ENCODE data around the gene ATG2A. TPM values are rescaled to one million over a fixed set of nuclear protein-coding genes. Genes with fewer than 3 reads are reported as not detected.
A peak's percentile ranks its signal among the peaks of the same experiment; 100 is the strongest.

Gene ATG2A
- total and polyA plus RNA-seq, 10 of the 15 experiments (the other 5 are each of a cell fraction or from before 2014, with no cell fraction given): 0.08 to 19.0 (median 4.6) TPM

- FAIRE-seq (no peak), DNase-seq (ENCODE audit: low read depth, low spot score) (no peak), ATAC-seq (no peak)
- no peak for TF ChIP-seq SUPT20H (IDR thresholded peaks at IDR 0.05; ENCODE audit: borderline replicate concordance, control insufficient read depth, low read depth, low read length)
- TF ChIP-seq, protein P1, sequence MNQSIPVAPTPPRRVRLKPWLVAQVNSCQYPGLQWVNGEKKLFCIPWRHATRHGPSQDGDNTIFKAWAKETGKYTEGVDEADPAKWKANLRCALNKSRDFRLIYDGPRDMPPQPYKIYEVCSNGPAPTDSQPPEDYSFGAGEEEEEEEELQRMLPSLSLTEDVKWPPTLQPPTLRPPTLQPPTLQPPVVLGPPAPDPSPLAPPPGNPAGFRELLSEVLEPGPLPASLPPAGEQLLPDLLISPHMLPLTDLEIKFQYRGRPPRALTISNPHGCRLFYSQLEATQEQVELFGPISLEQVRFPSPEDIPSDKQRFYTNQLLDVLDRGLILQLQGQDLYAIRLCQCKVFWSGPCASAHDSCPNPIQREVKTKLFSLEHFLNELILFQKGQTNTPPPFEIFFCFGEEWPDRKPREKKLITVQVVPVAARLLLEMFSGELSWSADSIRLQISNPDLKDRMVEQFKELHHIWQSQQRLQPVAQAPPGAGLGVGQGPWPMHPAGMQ (IDR thresholded peaks at IDR 0.05; ENCODE audit: borderline replicate concordance): no peak
- TF ChIP-seq, protein P2, sequence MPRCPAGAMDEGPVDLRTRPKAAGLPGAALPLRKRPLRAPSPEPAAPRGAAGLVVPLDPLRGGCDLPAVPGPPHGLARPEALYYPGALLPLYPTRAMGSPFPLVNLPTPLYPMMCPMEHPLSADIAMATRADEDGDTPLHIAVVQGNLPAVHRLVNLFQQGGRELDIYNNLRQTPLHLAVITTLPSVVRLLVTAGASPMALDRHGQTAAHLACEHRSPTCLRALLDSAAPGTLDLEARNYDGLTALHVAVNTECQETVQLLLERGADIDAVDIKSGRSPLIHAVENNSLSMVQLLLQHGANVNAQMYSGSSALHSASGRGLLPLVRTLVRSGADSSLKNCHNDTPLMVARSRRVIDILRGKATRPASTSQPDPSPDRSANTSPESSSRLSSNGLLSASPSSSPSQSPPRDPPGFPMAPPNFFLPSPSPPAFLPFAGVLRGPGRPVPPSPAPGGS (IDR thresholded peaks at IDR 0.05; ENCODE audit: borderline replicate concordance, insufficient read depth, low read depth, low read length, poor library complexity, severe bottlenecking): no peak
- no peak for TF ChIP-seq MYC (IDR thresholded peaks at IDR 0.05; ENCODE audit: insufficient read depth, insufficient read length, insufficient replicate concordance, low read length, severe bottlenecking)
- TF ChIP-seq YY1 (IDR thresholded peaks at IDR 0.05; ENCODE audit: low read depth, low read length): no peak
- no peak for TF ChIP-seq EZH2 (IDR thresholded peaks at IDR 0.05; ENCODE audit: borderline replicate concordance, control insufficient read depth, low read depth, low read length)
- no peak for TF ChIP-seq POU2F2 (IDR thresholded peaks at IDR 0.05; ENCODE audit: borderline replicate concordance, low read depth, low read length)
- no peak for TF ChIP-seq HCFC1 (IDR thresholded peaks at IDR 0.05; ENCODE audit: low read length)
- TF ChIP-seq TAF1 (IDR thresholded peaks at IDR 0.05; ENCODE audit: borderline replicate concordance, low read depth, low read length): no peak
- no peak for TF ChIP-seq FOXM1 (IDR thresholded peaks at IDR 0.05; ENCODE audit: low read depth, low read length)
- Histone ChIP-seq H3K36me3 (ENCODE audit: control insufficient read depth in 2 of 2, insufficient read depth in 2 of 2, low read length in 1 of 2) (peaks cover 20 to 29% of the 10 kb centered on the region in 2 experiments; a peak in 3 of 4 replicates), H3K27me3 (replicated peaks in 1 of 2; ENCODE audit: control insufficient read depth in 2 of 2, insufficient read depth in 2 of 2, low read length in 1 of 2) (no peaks in the 10 kb centered on the region), H4K20me1 (ENCODE audit: control insufficient read depth, insufficient read depth) (no peaks in the 10 kb centered on the region), H3K4me2 (ENCODE audit: control insufficient read depth, insufficient read depth) (peak overlapping the region; percentile 52; the same call in 1 of the 2 replicates), H2AFZ (ENCODE audit: control insufficient read depth, low read depth, low read length) (no peak overlapping the region), H3K4me3 (no peak overlapping the region), H3K27ac (ENCODE audit: control insufficient read depth, insufficient read depth) (peak overlapping the region; percentile 99), H3K9me3 (replicated peaks; ENCODE audit: control insufficient read depth, insufficient read depth, low read length) (no peaks in the 10 kb centered on the region), H3K9ac (ENCODE audit: control insufficient read depth, insufficient read depth, low read length) (peak overlapping the region; percentile 9; the same call in 1 of the 2 replicates), H3K79me2 (ENCODE audit: control insufficient read depth, insufficient read depth, low read length) (peaks cover 78% of the 10 kb centered on the region), H3K4me1 (ENCODE audit: control insufficient read depth, insufficient read depth, low read length) (peaks cover 89% of the 10 kb centered on the region)
- RAD21 ChIA-PET (ENCODE audit: unreplicated experiment): interaction anchor here (13.2 to 15.8 kb wide), 2 partner anchors 14 to 15 kb away, joined by 253 to 316 read pairs; partner anchors contain the start of genes CDC42BPG and EHD1
- SMC1A ChIA-PET (ENCODE audit: uncharacterized antibody, unreplicated experiment): interaction anchor here (1.3 to 15.0 kb wide), 3 partner anchors 12 to 22 kb away, joined by 3 to 306 read pairs (median 226); partner anchors contain the start of gene EHD1
- no TSS peak for BruUV-seq (replicated peaks)
- in situ Hi-C loops (cut with MboI) (loop anchor here (10.0 kb wide), 1 partner anchor 562 kb away; the partner anchor contains the start of gene NEAT1), intact Hi-C loops (cut with micrococcal nuclease; ENCODE audit: unreplicated experiment) (no loop called here)
- CTCF ChIA-PET: interaction anchor here (15.4 to 28.8 kb wide), 2 partner anchors 13 to 23 kb away, joined by 374 to 1208 read pairs; partner anchors contain the start of genes CDC42BPG and EHD1
- POLR2A ChIA-PET: interaction anchor here (13.8 to 24.3 kb wide), 2 partner anchors 13 to 18 kb away, joined by 232 to 620 read pairs; partner anchors contain the start of genes CDC42BPG and EHD1
- 81% methylated on average over 9 of the region's 9 CpGs for whole genome bisulfite sequencing (ENCODE audit: insufficient coverage, insufficient replicate concordance, low lambda C conversion rate, missing lambda C conversion rate)
These were observed 54.0 kb downstream of the ATG2A start for GRCh38 chr11:64862987-64863390.
